ENCODE data around the gene RNF183.
A peak's percentile ranks its signal among the peaks of the same experiment; 100 is the strongest.

Gene RNF183

GRCh38 chr9:113302792-113303418 lies at the start of gene RNF183:
TSS of gene RNF183 (minus strand) at chr9:113303376. CDS start at chr9:113298184, 5,192 bp downstream.
- FAIRE-seq, result no peak

- no peak for FAIRE-seq
Measured at GRCh38 chr9:113352411-113352810, 49.2 kb upstream of the RNF183 start.

GRCh38 chr9:113352006-113352405 lies 48.8 kb upstream of the RNF183 start:
- FAIRE-seq, result no peak

GRCh38 chr9:113350937-113351336 lies 47.8 kb upstream of the RNF183 start:
- no peak for FAIRE-seq

- no peak for FAIRE-seq
Measured at GRCh38 chr9:113350107-113350661, 47.0 kb upstream of the RNF183 start.

- no peak for FAIRE-seq
Measured at GRCh38 chr9:113349445-113350094, 46.4 kb upstream of the RNF183 start, which contains the start of gene BSPRY. TSS of gene BSPRY (plus strand) at chr9:113349541. CDS start at chr9:113349580, 39 bp downstream.

- no peak for FAIRE-seq
Measured at GRCh38 chr9:113349066-113349444, 45.9 kb upstream of the RNF183 start.

GRCh38 chr9:113348437-113348836 lies 45.3 kb upstream of the RNF183 start:
- FAIRE-seq, result no peak

GRCh38 chr9:113345671-113346070 lies 42.5 kb upstream of the RNF183 start:
- no peak for FAIRE-seq

- FAIRE-seq, result no peak
Measured at GRCh38 chr9:113345190-113345589, 42.0 kb upstream of the RNF183 start.

GRCh38 chr9:113343732-113344231 lies 40.6 kb upstream of the RNF183 start:
- FAIRE-seq, result no peak

- FAIRE-seq, result no peak
Measured at GRCh38 chr9:113341712-113342410, 38.7 kb upstream of the RNF183 start.

- peak; percentile 67 for FAIRE-seq
Measured at GRCh38 chr9:113340011-113340699, 37.0 kb upstream of the RNF183 start, which contains the start of gene WDR31. TSS of gene WDR31 (minus strand) at chr9:113340275. CDS start at chr9:113332022, 8,253 bp downstream.

GRCh38 chr9:113337714-113338113 lies 34.5 kb upstream of the RNF183 start:
- no peak for FAIRE-seq

GRCh38 chr9:113331780-113332179 lies 28.6 kb upstream of the RNF183 start:
- FAIRE-seq, result no peak

GRCh38 chr9:113328045-113328782 lies 25.0 kb upstream of the RNF183 start:
- FAIRE-seq, result no peak

GRCh38 chr9:113326230-113326629 lies 23.1 kb upstream of the RNF183 start:
- no peak for FAIRE-seq

GRCh38 chr9:113322671-113323070 lies 19.5 kb upstream of the RNF183 start:
- FAIRE-seq, result no peak

- no peak for FAIRE-seq
Measured at GRCh38 chr9:113320051-113320450, 16.9 kb upstream of the RNF183 start.

GRCh38 chr9:113319054-113319453 lies 15.9 kb upstream of the RNF183 start:
- FAIRE-seq, result no peak

- FAIRE-seq, result no peak
Measured at GRCh38 chr9:113317777-113318176, 14.6 kb upstream of the RNF183 start.

GRCh38 chr9:113316030-113316429 lies 12.9 kb upstream of the RNF183 start:
- no peak for FAIRE-seq
